Lower leg skin (tissue), 3 donors: ENCODE results near the gene ABCA1.

ENCODE experiments used
- POLR2A ChIP-seq, 2 donors: fragments of 450-650 bp; IDR thresholded peaks; one replicate each; pipeline ENCODE4 v1.6.1; 2016 to 2017; ENCODE audit warnings: antibody characterized with exemption in 2 of 2, mild to moderate bottlenecking in 1 of 2, moderate library complexity in 1 of 2
- TF ChIP-seq, protein P1 (sequence below), 3 donors: fragments of 450-650 bp; IDR thresholded peaks; one replicate each; pipeline ENCODE4 v1.5.1; 2016; ENCODE audit warnings: antibody characterized with exemption in 3 of 3, mild to moderate bottlenecking in 3 of 3, moderate library complexity in 2 of 3

DNA sequence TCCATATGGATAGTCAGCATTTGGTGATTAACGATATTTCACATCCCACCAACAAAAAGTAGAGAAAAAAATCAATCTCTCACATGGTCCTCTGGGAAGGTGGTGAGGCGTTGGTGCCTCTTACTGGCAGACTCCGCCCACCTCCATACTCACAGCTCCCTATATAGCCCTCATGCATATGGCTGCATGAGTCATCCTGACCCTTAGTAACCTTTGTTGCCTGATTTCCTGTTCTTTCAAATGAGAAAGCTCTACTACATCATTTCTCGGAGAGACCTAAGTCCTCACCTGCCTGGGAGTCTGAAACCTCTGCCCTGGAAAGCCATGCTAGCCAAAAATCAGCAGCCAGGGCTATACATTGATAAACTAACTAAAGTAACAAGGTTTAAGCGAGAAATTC, 33.3 kb upstream of the ABCA1 start:
- TF ChIP-seq, protein P1, sequence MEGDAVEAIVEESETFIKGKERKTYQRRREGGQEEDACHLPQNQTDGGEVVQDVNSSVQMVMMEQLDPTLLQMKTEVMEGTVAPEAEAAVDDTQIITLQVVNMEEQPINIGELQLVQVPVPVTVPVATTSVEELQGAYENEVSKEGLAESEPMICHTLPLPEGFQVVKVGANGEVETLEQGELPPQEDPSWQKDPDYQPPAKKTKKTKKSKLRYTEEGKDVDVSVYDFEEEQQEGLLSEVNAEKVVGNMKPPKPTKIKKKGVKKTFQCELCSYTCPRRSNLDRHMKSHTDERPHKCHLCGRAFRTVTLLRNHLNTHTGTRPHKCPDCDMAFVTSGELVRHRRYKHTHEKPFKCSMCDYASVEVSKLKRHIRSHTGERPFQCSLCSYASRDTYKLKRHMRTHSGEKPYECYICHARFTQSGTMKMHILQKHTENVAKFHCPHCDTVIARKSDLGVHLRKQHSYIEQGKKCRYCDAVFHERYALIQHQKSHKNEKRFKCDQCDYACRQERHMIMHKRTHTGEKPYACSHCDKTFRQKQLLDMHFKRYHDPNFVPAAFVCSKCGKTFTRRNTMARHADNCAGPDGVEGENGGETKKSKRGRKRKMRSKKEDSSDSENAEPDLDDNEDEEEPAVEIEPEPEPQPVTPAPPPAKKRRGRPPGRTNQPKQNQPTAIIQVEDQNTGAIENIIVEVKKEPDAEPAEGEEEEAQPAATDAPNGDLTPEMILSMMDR (IDR thresholded peaks at IDR 0.05), result no peak
- no peak for TF ChIP-seq POLR2A (IDR thresholded peaks at IDR 0.05)
